ENCODE measurements around the gene PCDH9.

Gene PCDH9

DNA sequence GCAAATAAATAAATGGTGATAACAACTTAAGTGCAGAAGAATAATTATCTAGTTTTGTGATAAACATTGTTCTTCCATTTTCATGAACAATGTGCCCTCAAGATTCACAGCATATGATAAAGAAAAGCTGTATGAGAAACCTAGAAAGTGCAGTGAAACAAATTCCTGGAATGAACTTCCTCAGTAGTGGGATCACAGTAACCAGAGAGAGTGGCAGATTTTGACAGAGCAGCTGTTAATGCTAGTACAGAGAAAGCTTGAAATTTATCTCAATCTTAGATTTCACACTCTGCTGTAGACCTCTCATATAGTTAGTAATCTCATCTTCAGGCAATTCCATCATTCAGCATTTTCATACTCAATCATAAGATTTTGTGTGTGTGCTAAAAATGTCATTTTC is 664.9 kb downstream of the PCDH9 start:
- no peak overlapping the region for H3K4me3 ChIP-seq (ENCODE audit: low read depth, low read length)
- TF ChIP-seq, protein P1, sequence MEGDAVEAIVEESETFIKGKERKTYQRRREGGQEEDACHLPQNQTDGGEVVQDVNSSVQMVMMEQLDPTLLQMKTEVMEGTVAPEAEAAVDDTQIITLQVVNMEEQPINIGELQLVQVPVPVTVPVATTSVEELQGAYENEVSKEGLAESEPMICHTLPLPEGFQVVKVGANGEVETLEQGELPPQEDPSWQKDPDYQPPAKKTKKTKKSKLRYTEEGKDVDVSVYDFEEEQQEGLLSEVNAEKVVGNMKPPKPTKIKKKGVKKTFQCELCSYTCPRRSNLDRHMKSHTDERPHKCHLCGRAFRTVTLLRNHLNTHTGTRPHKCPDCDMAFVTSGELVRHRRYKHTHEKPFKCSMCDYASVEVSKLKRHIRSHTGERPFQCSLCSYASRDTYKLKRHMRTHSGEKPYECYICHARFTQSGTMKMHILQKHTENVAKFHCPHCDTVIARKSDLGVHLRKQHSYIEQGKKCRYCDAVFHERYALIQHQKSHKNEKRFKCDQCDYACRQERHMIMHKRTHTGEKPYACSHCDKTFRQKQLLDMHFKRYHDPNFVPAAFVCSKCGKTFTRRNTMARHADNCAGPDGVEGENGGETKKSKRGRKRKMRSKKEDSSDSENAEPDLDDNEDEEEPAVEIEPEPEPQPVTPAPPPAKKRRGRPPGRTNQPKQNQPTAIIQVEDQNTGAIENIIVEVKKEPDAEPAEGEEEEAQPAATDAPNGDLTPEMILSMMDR (IDR thresholded peaks at IDR 0.05; ENCODE audit: low read depth, low read length), result no peak

DNA sequence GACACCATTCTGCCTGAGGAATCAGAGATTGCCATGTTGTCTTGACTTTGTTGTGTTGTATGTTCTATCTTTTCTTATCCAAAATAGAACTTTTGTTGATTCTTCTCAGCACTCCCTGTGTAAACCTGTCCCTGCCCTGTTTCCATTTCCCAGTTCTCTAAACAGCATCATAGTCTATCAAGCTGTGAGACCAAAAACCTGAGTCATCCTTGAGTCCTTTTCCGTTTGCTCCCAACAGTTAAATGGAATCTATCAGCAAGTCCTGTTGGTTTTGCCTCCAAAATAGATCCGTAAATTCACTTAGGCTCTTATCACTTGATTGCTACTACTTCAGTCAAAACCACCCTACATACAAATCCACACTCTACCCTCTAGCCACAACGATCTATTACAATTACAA is 667.1 kb downstream of the PCDH9 start:
- no peak overlapping the region for H3K4me3 ChIP-seq (ENCODE audit: low read depth, low read length)
- TF ChIP-seq, protein P1 (IDR thresholded peaks at IDR 0.05; ENCODE audit: low read depth, low read length), result no peak

DNA sequence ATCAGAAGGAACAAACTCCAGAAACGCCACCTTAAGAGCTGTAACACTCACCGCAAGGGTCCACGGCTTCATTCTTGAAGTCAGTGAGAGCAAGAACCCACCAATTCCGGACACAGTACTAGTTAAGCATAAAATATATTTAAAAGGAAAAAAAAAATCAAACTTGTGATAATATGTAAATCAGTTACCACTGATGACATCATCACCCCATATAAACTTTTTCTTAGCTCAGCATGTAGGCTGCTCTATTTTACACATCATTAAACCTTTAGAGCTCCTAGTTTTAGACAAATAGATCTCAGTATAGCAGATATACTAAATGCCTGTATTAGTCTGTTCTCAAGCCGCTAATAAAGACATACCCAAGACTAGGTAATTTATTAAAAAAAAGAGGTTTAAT is 668.1 kb downstream of the PCDH9 start:
- no peak overlapping the region for H3K4me3 ChIP-seq (ENCODE audit: low read depth, low read length)
- TF ChIP-seq, protein P1 (IDR thresholded peaks at IDR 0.05; ENCODE audit: low read depth, low read length), result no peak

DNA sequence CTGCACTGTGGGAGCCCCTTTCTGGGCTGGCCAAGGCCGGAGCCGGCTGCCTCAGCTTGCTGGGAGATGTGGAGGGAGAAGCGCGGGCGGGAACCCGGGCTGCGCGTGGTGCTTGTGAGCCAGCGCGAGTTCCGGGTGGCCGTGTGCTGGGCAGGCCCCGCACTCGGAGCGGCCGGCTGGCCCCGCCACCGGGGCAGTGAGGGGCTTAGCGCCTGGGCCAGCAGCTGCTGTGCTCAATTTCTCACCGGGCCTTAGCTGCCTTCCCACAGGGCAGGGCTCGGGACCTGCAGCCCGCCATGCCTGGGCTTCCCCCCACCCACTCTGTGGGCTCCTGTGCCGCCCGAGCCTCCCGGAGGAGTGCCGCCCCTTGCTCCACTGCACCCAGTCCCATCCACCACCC is 669.1 kb downstream of the PCDH9 start:
- TF ChIP-seq, protein P1 (IDR thresholded peaks at IDR 0.05; ENCODE audit: low read depth, low read length), result no peak
- no peak overlapping the region for H3K4me3 ChIP-seq (ENCODE audit: low read depth, low read length)

DNA sequence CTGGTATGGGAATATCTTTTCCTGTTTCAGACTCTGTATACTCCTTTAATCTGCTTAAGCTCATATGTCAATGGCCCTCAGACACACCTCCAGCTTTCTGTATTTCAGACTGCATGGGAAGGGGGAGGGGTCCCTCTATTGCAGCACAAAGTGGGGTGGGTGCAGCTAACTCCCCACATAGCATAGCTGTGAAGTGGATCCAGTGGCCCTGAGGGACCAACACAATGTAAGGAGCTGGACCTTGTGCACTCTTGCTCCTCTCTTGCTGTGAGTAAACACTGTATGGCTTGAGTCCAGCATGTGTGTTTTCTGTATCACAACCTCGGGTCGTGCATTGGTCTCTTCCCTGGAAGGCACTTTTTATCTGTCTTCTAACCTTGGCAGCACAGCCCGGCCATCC is 669.9 kb downstream of the PCDH9 start:
- TF ChIP-seq, protein P1 (IDR thresholded peaks at IDR 0.05; ENCODE audit: low read depth, low read length), result no peak
- H3K4me3 ChIP-seq (ENCODE audit: low read depth, low read length), result no peak overlapping the region

DNA sequence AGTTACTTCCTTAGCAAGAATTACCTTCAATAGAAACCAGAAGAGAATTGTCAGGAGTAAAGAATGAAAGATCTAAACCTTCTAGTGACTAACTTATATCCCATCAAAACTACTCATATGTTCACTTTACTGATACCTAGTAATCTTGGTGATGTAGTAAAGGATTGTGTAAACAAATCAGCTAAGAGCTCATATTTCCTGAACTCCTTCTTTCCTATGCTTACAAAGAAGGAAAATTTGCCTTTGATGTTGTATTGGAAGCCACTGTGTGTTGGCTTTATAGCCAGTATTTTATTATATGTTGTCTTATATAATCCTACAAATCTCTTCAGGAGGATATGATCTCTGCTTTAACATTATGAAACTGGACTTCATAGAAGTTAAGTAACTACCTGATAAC is 671.0 kb downstream of the PCDH9 start:
- TF ChIP-seq, protein P1 (IDR thresholded peaks at IDR 0.05; ENCODE audit: low read depth, low read length), result no peak

DNA sequence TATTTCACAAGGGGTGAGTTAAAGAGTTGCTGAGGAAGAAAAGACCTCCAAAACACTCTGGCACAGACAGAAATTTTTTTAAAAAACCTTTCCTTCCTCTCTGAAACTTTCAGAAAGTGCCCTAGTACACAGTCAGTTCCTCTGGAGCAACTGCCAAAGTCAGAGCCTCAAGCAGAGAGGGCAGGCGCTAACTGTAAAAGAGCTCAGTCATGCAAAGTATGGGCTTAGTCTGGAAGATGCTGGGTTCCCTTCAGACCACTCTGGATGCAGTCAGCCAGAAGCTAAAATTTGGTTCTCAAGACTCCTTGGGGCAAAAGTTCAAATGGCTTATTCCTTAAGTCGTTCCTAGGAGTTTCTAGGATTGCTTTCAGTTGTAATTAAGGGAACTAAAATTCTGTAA is 671.6 kb downstream of the PCDH9 start:
- TF ChIP-seq, protein P1 (IDR thresholded peaks at IDR 0.05; ENCODE audit: low read depth, low read length), result no peak
- no peak overlapping the region for H3K4me3 ChIP-seq (ENCODE audit: low read depth, low read length)

More for the DNA sequence above, 671.0 kb downstream of the PCDH9 start:
- no peak overlapping the region for H3K4me3 ChIP-seq (ENCODE audit: low read depth, low read length)
